GM12892 (cell line): ENCODE data around the gene TAF11L8.
"Not testable (repeated sequence)": the region's sequence is repeated elsewhere in the genome, so short reads cannot be mapped to it uniquely, and the experiment has no call there.

Experiments used
- POLR2A ChIP-seq: IDR thresholded peaks from 2 replicates; pipeline ENCODE4 v1.6.1; 2011; ENCODE audit warnings: low read depth, low read length, control low read depth
- POLR2AphosphoS5 ChIP-seq: IDR thresholded peaks from 2 replicates; pipeline ENCODE4 v1.6.1; 2011; ENCODE audit warnings: low read depth, low read length, control low read depth

DNA sequence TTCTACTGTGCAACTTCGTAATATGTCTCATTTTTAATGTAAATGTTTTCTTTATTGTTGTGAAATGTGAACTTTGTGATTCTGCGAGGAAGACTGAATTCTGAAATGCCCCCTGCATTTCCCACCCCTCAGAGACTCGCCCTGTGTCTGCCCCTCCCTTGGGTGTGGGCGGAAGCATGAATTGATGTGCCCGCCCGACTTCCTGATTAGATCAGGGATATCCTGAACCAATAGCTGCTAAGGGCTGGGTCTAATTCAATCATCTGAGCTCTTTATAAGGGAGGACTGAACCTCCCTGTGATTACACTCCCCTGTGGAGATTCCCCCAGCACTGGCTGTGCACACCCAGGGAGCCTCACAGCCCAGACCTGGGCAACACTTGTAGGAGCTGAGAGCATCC is 13.1 kb upstream of the TAF11L8 start, which contains the start of gene TAF11L11:
- TF ChIP-seq POLR2AphosphoS5, POLR2A: not testable (repeated sequence)
